SK-N-SH treated with all-trans-retinoic acid at 6 μM for 48 hours (cell line): ENCODE results near the gene SLC25A23.

Source experiments
- ATAC-seq: fragments of 200-7000 bp; cut with Tn5 transposase; 3 replicates; pipeline ENCODE4 v1.9.1; 2020; ENCODE audit warnings: mild to moderate bottlenecking, moderate library complexity
- ARNTL ChIP-seq: fragments of 450-650 bp; formaldehyde crosslinking; IDR thresholded peaks from 2 replicates; pipeline ENCODE4 v1.5.0; 2020; ENCODE audit warnings: low read depth, mild to moderate bottlenecking, moderate library complexity, borderline replicate concordance
- BACH2 ChIP-seq: fragments of 250-450 bp; sonication (Bioruptor Pico); IDR thresholded peaks from 2 replicates; pipeline ENCODE4 v1.9.0; 2021; ENCODE audit warnings: mild to moderate bottlenecking, borderline replicate concordance
- CREB5 ChIP-seq: fragments of 250-450 bp; sonication (Bioruptor Pico); IDR thresholded peaks from 2 replicates; pipeline ENCODE4 v1.5.1; 2020; ENCODE audit warnings: low read depth, mild to moderate bottlenecking, moderate library complexity
- CSDC2 ChIP-seq: fragments of 250-450 bp; sonication (Bioruptor Pico); IDR thresholded peaks from 2 replicates; pipeline ENCODE4 v1.5.0; 2020; ENCODE audit warnings: mild to moderate bottlenecking, moderate library complexity
- CSRNP3 ChIP-seq: fragments of 250-450 bp; sonication (Bioruptor Pico); IDR thresholded peaks from 2 replicates; pipeline ENCODE4 v1.5.1; 2021; ENCODE audit warnings: mild to moderate bottlenecking, moderate library complexity
- ESRRG ChIP-seq: fragments of 250-450 bp; sonication (Bioruptor Pico); IDR thresholded peaks from 2 replicates; pipeline ENCODE4 v1.6.1; 2021; ENCODE audit warnings: mild to moderate bottlenecking
- GLIS3 ChIP-seq: fragments of 250-450 bp; sonication (Bioruptor Pico); IDR thresholded peaks from 2 replicates; pipeline ENCODE4 v1.5.0; 2020; ENCODE audit warnings: mild to moderate bottlenecking, moderate library complexity
- ISL1 ChIP-seq: fragments of 250-450 bp; sonication (Bioruptor Pico); IDR thresholded peaks from 2 replicates; pipeline ENCODE4 v2.1.2; 2022; ENCODE audit warnings: mild to moderate bottlenecking, moderate library complexity
- OSR1 ChIP-seq: fragments of 250-450 bp; sonication (Bioruptor Pico); IDR thresholded peaks from 2 replicates; pipeline ENCODE4 v1.8.0; 2022; ENCODE audit warnings: moderate library complexity, mild to moderate bottlenecking, inconsistent platforms
- PATZ1 ChIP-seq: fragments of 250-450 bp; sonication (Bioruptor Pico); IDR thresholded peaks from 2 replicates; pipeline ENCODE4 v1.8.0; 2020; ENCODE audit warnings: mild to moderate bottlenecking, moderate library complexity, borderline replicate concordance
- POU6F1 ChIP-seq: fragments of 250-450 bp; sonication (Bioruptor Pico); IDR thresholded peaks from 2 replicates; pipeline ENCODE4 v1.8.0; 2021; ENCODE audit warnings: low read depth, mild to moderate bottlenecking, moderate library complexity, borderline replicate concordance
- RARB ChIP-seq: fragments of 250-450 bp; sonication (Bioruptor Pico); IDR thresholded peaks from 2 replicates; pipeline ENCODE4 v1.8.0; 2021; ENCODE audit warnings: mild to moderate bottlenecking, moderate library complexity
- SNAI2 ChIP-seq: fragments of 250-450 bp; sonication (Bioruptor Pico); IDR thresholded peaks from 2 replicates; pipeline ENCODE4 v1.5.0; 2020; ENCODE audit warnings: mild to moderate bottlenecking, moderate library complexity
- TCF4 ChIP-seq: fragments of 250-450 bp; sonication (Bioruptor Pico); IDR thresholded peaks from 2 replicates; pipeline ENCODE4 v1.8.0; 2021; ENCODE audit warnings: mild to moderate bottlenecking, moderate library complexity, borderline replicate concordance
- TSHZ2 ChIP-seq: fragments of 250-450 bp; sonication (Bioruptor Pico); IDR thresholded peaks from 2 replicates; pipeline ENCODE4 v1.5.0; 2020; ENCODE audit warnings: mild to moderate bottlenecking, moderate library complexity
- ZFP3 ChIP-seq: fragments of 250-450 bp; sonication (Bioruptor Pico); IDR thresholded peaks from 2 replicates; pipeline ENCODE4 v1.5.0; 2020; ENCODE audit warnings: mild to moderate bottlenecking, moderate library complexity
- ZFP30 ChIP-seq: fragments of 450-650 bp; formaldehyde crosslinking; IDR thresholded peaks from 2 replicates; pipeline ENCODE4 v1.5.0; 2022; ENCODE audit warnings: mild to moderate bottlenecking, moderate library complexity
- ZNF565 ChIP-seq: fragments of 450-650 bp; formaldehyde crosslinking; conservative IDR thresholded peaks from 2 replicates; pipeline ENCODE4 v1.5.0; 2020; ENCODE audit warnings: low read depth, mild to moderate bottlenecking, moderate library complexity
- ZNF70 ChIP-seq: fragments of 450-650 bp; formaldehyde crosslinking; IDR thresholded peaks from 2 replicates; pipeline ENCODE4 v1.5.0; 2020; ENCODE audit warnings: mild to moderate bottlenecking, moderate library complexity
- ZNF8 ChIP-seq: fragments of 450-650 bp; formaldehyde crosslinking; IDR thresholded peaks from 2 replicates; pipeline ENCODE4 v1.5.0; 2020; ENCODE audit warnings: mild to moderate bottlenecking, moderate library complexity

The SLC25A23 gene

GRCh38 chr19:6394831-6395230 lies 64.8 kb downstream of the SLC25A23 start:
- TF ChIP-seq OSR1 (CRISPR knock-in tag), result no peak
- TF ChIP-seq ZNF70 (CRISPR knock-in tag), result no peak
- TF ChIP-seq BACH2 (CRISPR knock-in tag), result no peak
- TF ChIP-seq CSRNP3, result no peak
- TF ChIP-seq TCF4, result no peak
- no peak for TF ChIP-seq ESRRG
- no peak for TF ChIP-seq TSHZ2 (CRISPR knock-in tag)
- TF ChIP-seq ZFP3 (CRISPR knock-in tag), result no peak
- TF ChIP-seq POU6F1 (CRISPR knock-in tag), result no peak
- no peak for TF ChIP-seq SNAI2
- no peak for ATAC-seq

- TF ChIP-seq GLIS3 (CRISPR knock-in tag), result no peak
- TF ChIP-seq ZFP3 (CRISPR knock-in tag), result peak; percentile 100
- no peak for TF ChIP-seq CSRNP3
- TF ChIP-seq, all 23 proteins: peak for 1
- no peak for ATAC-seq
Observed at GRCh38 chr19:6393983-6394412, 65.6 kb downstream of the SLC25A23 start.

- peak; percentile 92 for ATAC-seq
- TF ChIP-seq ISL1 (CRISPR knock-in tag), result no peak
- TF ChIP-seq PATZ1 (CRISPR knock-in tag), result peak; percentile 96
- TF ChIP-seq OSR1 (CRISPR knock-in tag), result no peak
- no peak for TF ChIP-seq ZFP3 (CRISPR knock-in tag)
- TF ChIP-seq CSDC2 (CRISPR knock-in tag), result no peak
- TF ChIP-seq GLIS3 (CRISPR knock-in tag), result no peak
- no peak for TF ChIP-seq ZNF8 (CRISPR knock-in tag)
- no peak for TF ChIP-seq ZFP30 (CRISPR knock-in tag)
- TF ChIP-seq ZNF70 (CRISPR knock-in tag), result no peak
- no peak for TF ChIP-seq POU6F1 (CRISPR knock-in tag)
- no peak for TF ChIP-seq SNAI2
- TF ChIP-seq ZNF565 (CRISPR knock-in tag), result no peak
- no peak for TF ChIP-seq RARB
- 0 out of 2 replicates have a peak, but pooled peaks have one; percentile 11 for TF ChIP-seq TSHZ2 (CRISPR knock-in tag)
- TF ChIP-seq CREB5, result no peak
- no peak for TF ChIP-seq BACH2 (CRISPR knock-in tag)
- TF ChIP-seq ARNTL (CRISPR knock-in tag), result no peak
- TF ChIP-seq TCF4, result no peak
Observed at GRCh38 chr19:6393074-6393982, 66.3 kb downstream of the SLC25A23 start, which contains the start of gene GTF2F1. Gene GTF2F1 (minus strand): TSS chr19:6393164. CDS start chr19:6392995, 169 bp downstream.
